Lung (tissue), 16 donors: ENCODE results near the gene MSL1. TPM values are rescaled to one million over a fixed set of nuclear protein-coding genes. Genes with fewer than 3 reads are reported as not detected.

Source experiments
- ATAC-seq: fragments of 200-7000 bp; cut with Tn5 transposase; one replicate; pipeline ENCODE4 v1.9.1; 2020; ENCODE audit warnings: moderate number of reproducible peaks; ENCODE audit not compliant: insufficient read depth, low FRiP score
- DNase-seq, 3 donors: peaks; one replicate each; pipeline ENCODE4 v3.0.0-alpha.2; 2013 to 2017
- H3K27ac ChIP-seq, 2 donors: one replicate each; pipeline ENCODE4 v1.5.1; 2013; ENCODE audit warnings: mild to moderate bottlenecking in 2 of 2, moderate library complexity in 2 of 2, control low read depth in 1 of 2, inconsistent platforms in 1 of 2, low read depth in 1 of 2, low read length in 1 of 2
- H3K27me3 ChIP-seq, 3 donors: one replicate each; pipeline ENCODE4 v1.5.1; 2013; ENCODE audit warnings: low read length in 2 of 3; ENCODE audit not compliant: control insufficient read depth in 3 of 3, insufficient read depth in 3 of 3
- H3K36me3 ChIP-seq, 4 donors: one replicate each; pipeline ENCODE4 v1.5.1; 2013; ENCODE audit warnings: low read length in 4 of 4, mild to moderate bottlenecking in 1 of 4, moderate library complexity in 1 of 4; ENCODE audit not compliant: control insufficient read depth in 4 of 4, insufficient read depth in 4 of 4
- H3K4me1 ChIP-seq, 5 donors: one replicate each; pipeline ENCODE4 v1.5.1; 2013; ENCODE audit warnings: low read length in 5 of 5, mild to moderate bottlenecking in 2 of 5, moderate library complexity in 1 of 5; ENCODE audit not compliant: control insufficient read depth in 5 of 5, insufficient read depth in 5 of 5
- H3K4me3 ChIP-seq: one replicate; pipeline ENCODE4 v1.5.1; 2013; ENCODE audit warnings: mild to moderate bottlenecking, control low read depth, moderate library complexity
- H3K9ac ChIP-seq, 2 donors: one replicate each; pipeline ENCODE4 v1.5.1; 2013; ENCODE audit warnings: low read length in 2 of 2, control low read depth in 1 of 2; ENCODE audit not compliant: insufficient read depth in 1 of 2
- H3K9me3 ChIP-seq, 4 donors: one replicate each; pipeline ENCODE4 v1.5.1; 2013; ENCODE audit warnings: low read length in 3 of 4, mild to moderate bottlenecking in 1 of 4, moderate library complexity in 1 of 4; ENCODE audit not compliant: control insufficient read depth in 4 of 4, insufficient read depth in 3 of 4
- CTCF ChIP-seq: IDR thresholded peaks from 2 replicates; pipeline ENCODE4 v1.5.1; 2012; ENCODE audit warnings: mild to moderate bottlenecking; ENCODE audit errors: control extremely low read depth, extremely low read depth
- WGBS, 2 donors: extraction: QIAGEN DNeasy Blood & Tissue Kit; methylation state at CpG; one replicate each; pipeline ENCODE4 v1.1.7; 2013; 5-methylcytosine and 5-hydroxymethylcytosine counted together
- long read RNA-seq, 5 donors: transcript quantifications; one replicate each; lab custom pipeline, GENCODE V29; 2026
- polyA plus RNA-seq, 2 donors: library from polyadenylated mRNA; stranded (reverse); fragments of 200-250 nt; gene quantifications; one replicate each; pipeline ENCODE4 v1.2.1, GENCODE V29; 2013
- total RNA-seq, 2 donors: library from RNA; depleted of rRNA in 1 of 2; stranded (reverse); fragments of >200 nt in 1 of 2; gene quantifications; one replicate each; pipeline ENCODE4 v1.2.1, GENCODE V29; 2014 to 2021
- donor health status: control.
- donor health status: control.
- donor health status: Bipolar disorder and iron deficiency.
- donor health status: healthy.
- donor health status: DM: yes; HTN: yes; CAD: no.

The MSL1 gene, protein sequence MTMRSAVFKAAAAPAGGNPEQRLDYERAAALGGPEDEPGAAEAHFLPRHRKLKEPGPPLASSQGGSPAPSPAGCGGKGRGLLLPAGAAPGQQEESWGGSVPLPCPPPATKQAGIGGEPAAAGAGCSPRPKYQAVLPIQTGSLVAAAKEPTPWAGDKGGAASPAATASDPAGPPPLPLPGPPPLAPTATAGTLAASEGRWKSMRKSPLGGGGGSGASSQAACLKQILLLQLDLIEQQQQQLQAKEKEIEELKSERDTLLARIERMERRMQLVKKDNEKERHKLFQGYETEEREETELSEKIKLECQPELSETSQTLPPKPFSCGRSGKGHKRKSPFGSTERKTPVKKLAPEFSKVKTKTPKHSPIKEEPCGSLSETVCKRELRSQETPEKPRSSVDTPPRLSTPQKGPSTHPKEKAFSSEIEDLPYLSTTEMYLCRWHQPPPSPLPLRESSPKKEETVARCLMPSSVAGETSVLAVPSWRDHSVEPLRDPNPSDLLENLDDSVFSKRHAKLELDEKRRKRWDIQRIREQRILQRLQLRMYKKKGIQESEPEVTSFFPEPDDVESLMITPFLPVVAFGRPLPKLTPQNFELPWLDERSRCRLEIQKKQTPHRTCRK
- 100 to 1,000 TPM in 1 of 2 donors, 10 to 100 TPM in 1; 84.8 to 111 TPM for total RNA-seq
- 10 to 100 TPM; 73.2 to 84.6 TPM for polyA plus RNA-seq
- long read RNA-seq, donor 1, full-length matches to known transcripts, result 29 of 29 reads
- long read RNA-seq, donor 1, partial matches to known transcripts, result 0 of 29 reads
- long read RNA-seq, donor 1, other reads (novel, unspliced or antisense), result 0 of 29 reads
- long read RNA-seq, donor 2, transcript MSL1-203 (3 exons, 2,081 nt), result major isoform, 13 of 15 reads
- long read RNA-seq, donor 2, partial matches to known transcripts, result 0 of 15 reads
- long read RNA-seq, donor 2, other reads (novel, unspliced or antisense), result 0 of 15 reads
- long read RNA-seq, donor 3, full-length matches to known transcripts, result 18 of 18 reads
- long read RNA-seq, donor 3, partial matches to known transcripts, result 0 of 18 reads
- long read RNA-seq, donor 3, other reads (novel, unspliced or antisense), result 0 of 18 reads
- long read RNA-seq, donor 4, full-length matches to known transcripts, result 29 of 29 reads
- long read RNA-seq, donor 4, partial matches to known transcripts, result 0 of 29 reads
- long read RNA-seq, donor 4, other reads (novel, unspliced or antisense), result 0 of 29 reads
- long read RNA-seq, donor 5, full-length matches to known transcripts, result 32 of 32 reads
- long read RNA-seq, donor 5, partial matches to known transcripts, result 0 of 32 reads
- long read RNA-seq, donor 5, other reads (novel, unspliced or antisense), result 0 of 32 reads

GRCh38 chr17:40121181-40122135 is at the start of gene MSL1:
TSS of gene MSL1 (plus strand) at chr17:40121971. CDS start at chr17:40122613, 642 bp downstream.
- Histone ChIP-seq H3K9ac (peak within 1 kb of the TSS; percentile 91 to 98), H3K27ac (peak within 1 kb of the TSS; percentile 96 to 99), H3K4me1 (peaks cover 0 to 21% (median 7%) of the 10 kb centered on the region in 5 donors), H3K4me3 (peak within 1 kb of the TSS; percentile 87), H3K27me3 (no peaks in the 10 kb centered on the region), H3K9me3 (no peaks in the 10 kb centered on the region), H3K36me3 (peaks cover 4 to 5% (median 5%) of the 10 kb centered on the region in 4 donors)
- no peak for TF ChIP-seq CTCF
- ATAC-seq (peak; percentile 73), DNase-seq (peak; percentile 93 to 95 (median 93))
- 1% methylated on average over 58 to 82 of the region's 82 CpGs for WGBS, 2 donors

- Histone ChIP-seq H3K27me3 (no peaks in the 10 kb centered on the region), H3K36me3 (peaks cover 0 to 16% (median 13%) of the 10 kb centered on the region in 4 donors), H3K9ac (peak overlapping the region in 1 of 2 donors; percentile 60), H3K4me1 (peaks cover 38 to 83% (median 66%) of the 10 kb centered on the region in 5 donors), H3K4me3 (no peak overlapping the region), H3K9me3 (no peaks in the 10 kb centered on the region), H3K27ac (peak overlapping the region; percentile 45 to 93)
- TF ChIP-seq CTCF, result no peak
- ATAC-seq (peak; percentile 36), DNase-seq (peak; percentile 66 to 88 (median 79))
- 23 to 26% methylated on average over 19 of the region's 19 CpGs for WGBS, 2 donors
Measured at GRCh38 chr17:40072040-40072734, 49.6 kb upstream of the MSL1 start.
